ENCODE data around the gene TMEM131. TPM values are rescaled to one million over a fixed set of nuclear protein-coding genes. Genes with fewer than 3 reads are reported as not detected.
A peak's percentile ranks its signal among the peaks of the same experiment; 100 is the strongest.

The TMEM131 gene
- total RNA-seq, 1 donor: 30.0 TPM

GRCh38 chr2:97781981-97782380, 213.8 kb downstream of the TMEM131 start:
- Histone ChIP-seq H3K9me3 (ENCODE audit: low read depth, low read length) (no peaks in the 10 kb centered on the region), H3K27ac (ENCODE audit: low read depth, low read length) (no peak overlapping the region), H3K79me2 (ENCODE audit: insufficient read depth, low read length) (peaks cover 2% of the 10 kb centered on the region), H3K4me3 (ENCODE audit: insufficient read depth, low read length) (no peak overlapping the region), H3K4me2 (ENCODE audit: insufficient read depth, low read length) (no peak overlapping the region), H4K20me1 (ENCODE audit: insufficient read depth, low read length) (no peaks in the 10 kb centered on the region), H2AFZ (ENCODE audit: low read length) (no peak overlapping the region), H3K36me3 (ENCODE audit: insufficient read depth, low read length) (peaks cover 11% of the 10 kb centered on the region), H3K27me3 (ENCODE audit: insufficient read depth, low read length) (no peaks in the 10 kb centered on the region), H3K4me1 (ENCODE audit: insufficient read depth, low read length) (no peaks in the 10 kb centered on the region)
- no peak for TF ChIP-seq CTCF (IDR thresholded peaks at IDR 0.05; ENCODE audit: extremely low read depth, low read depth, low read length)
- DNase-seq (ENCODE audit: insufficient read length, low spot score, missing footprints): no peak

- H3K79me2 ChIP-seq (ENCODE audit: insufficient read depth, low read length): peaks cover 2% of the 10 kb centered on the region
- no peak overlapping the region for H3K4me2 ChIP-seq (ENCODE audit: insufficient read depth, low read length)
- H3K4me3 ChIP-seq (ENCODE audit: insufficient read depth, low read length): no peak overlapping the region
- no peak overlapping the region for H2AFZ ChIP-seq (ENCODE audit: low read length)
- no peaks in the 10 kb centered on the region for H3K9me3 ChIP-seq (ENCODE audit: low read depth, low read length)
- H3K27me3 ChIP-seq (ENCODE audit: insufficient read depth, low read length): no peaks in the 10 kb centered on the region
- no peak for TF ChIP-seq CTCF (IDR thresholded peaks at IDR 0.05; ENCODE audit: extremely low read depth, low read depth, low read length)
- DNase-seq (ENCODE audit: insufficient read length, low spot score, missing footprints): no peak
- H3K27ac ChIP-seq (ENCODE audit: low read depth, low read length): no peak overlapping the region
- peaks cover 27% of the 10 kb centered on the region for H3K36me3 ChIP-seq (ENCODE audit: insufficient read depth, low read length)
- H3K4me1 ChIP-seq (ENCODE audit: insufficient read depth, low read length): no peaks in the 10 kb centered on the region
- H4K20me1 ChIP-seq (ENCODE audit: insufficient read depth, low read length): no peaks in the 10 kb centered on the region
Observed at GRCh38 chr2:97779141-97779540, 216.6 kb downstream of the TMEM131 start.

- H3K4me1 ChIP-seq (ENCODE audit: insufficient read depth, low read length): no peaks in the 10 kb centered on the region
- no peak overlapping the region for H3K27ac ChIP-seq (ENCODE audit: low read depth, low read length)
Observed at GRCh38 chr2:97775074-97775473, 220.7 kb downstream of the TMEM131 start.

GRCh38 chr2:97774425-97774824, 221.3 kb downstream of the TMEM131 start:
- Histone ChIP-seq H4K20me1 (ENCODE audit: insufficient read depth, low read length) (no peaks in the 10 kb centered on the region), H3K4me3 (ENCODE audit: insufficient read depth, low read length) (no peak overlapping the region), H3K9me3 (ENCODE audit: low read depth, low read length) (no peaks in the 10 kb centered on the region), H3K36me3 (ENCODE audit: insufficient read depth, low read length) (peaks cover 45% of the 10 kb centered on the region), H3K79me2 (ENCODE audit: insufficient read depth, low read length) (no peaks in the 10 kb centered on the region), H3K27me3 (ENCODE audit: insufficient read depth, low read length) (no peaks in the 10 kb centered on the region), H3K4me1 (ENCODE audit: insufficient read depth, low read length) (no peaks in the 10 kb centered on the region), H2AFZ (ENCODE audit: low read length) (no peak overlapping the region), H3K4me2 (ENCODE audit: insufficient read depth, low read length) (no peak overlapping the region), H3K27ac (ENCODE audit: low read depth, low read length) (no peak overlapping the region)
- peak; percentile 53 for TF ChIP-seq CTCF (IDR thresholded peaks at IDR 0.05; ENCODE audit: extremely low read depth, low read depth, low read length)
- DNase-seq (ENCODE audit: insufficient read length, low spot score, missing footprints): peak; percentile 72

More at GRCh38 chr2:97775074-97775473, 220.7 kb downstream of the TMEM131 start:
- Histone ChIP-seq H3K4me2 (ENCODE audit: insufficient read depth, low read length) (no peak overlapping the region), H3K27me3 (ENCODE audit: insufficient read depth, low read length) (no peaks in the 10 kb centered on the region), H3K9me3 (ENCODE audit: low read depth, low read length) (no peaks in the 10 kb centered on the region), H3K36me3 (ENCODE audit: insufficient read depth, low read length) (peaks cover 47% of the 10 kb centered on the region), H3K79me2 (ENCODE audit: insufficient read depth, low read length) (no peaks in the 10 kb centered on the region), H2AFZ (ENCODE audit: low read length) (no peak overlapping the region), H3K4me3 (ENCODE audit: insufficient read depth, low read length) (no peak overlapping the region), H4K20me1 (ENCODE audit: insufficient read depth, low read length) (no peaks in the 10 kb centered on the region)
- no peak for TF ChIP-seq CTCF (IDR thresholded peaks at IDR 0.05; ENCODE audit: extremely low read depth, low read depth, low read length)
- DNase-seq (ENCODE audit: insufficient read length, low spot score, missing footprints): no peak

Measured in osteoblast (primary cell).